HEK293 (cell line): ENCODE measurements around the gene MUS81.

ENCODE experiments used
- CTCF ChIA-PET: fragments of 350-600 bp; formaldehyde crosslinking; extraction: SDS; loops from one replicate; lab custom pipeline; 2021; ENCODE audit warnings: antibody characterized with exemption; lab: Yijun Ruan, JAX
- POLR2A ChIA-PET: fragments of 300-600 bp; formaldehyde crosslinking; extraction: SDS; loops from one replicate; lab custom pipeline; 2020; ENCODE audit warnings: antibody characterized with exemption, inconsistent platforms; lab: Yijun Ruan, JAX
- H3K27ac ChIP-seq: fragments of 200-500 bp; sonication (Bioruptor generic); 2 replicates; pipeline ENCODE4 v1.5.1; 2014; ENCODE audit warnings: low read depth, low read length, control low read depth, inconsistent platforms; ENCODE audit errors: extremely low read depth
- H3K36me3 ChIP-seq, 2 experiments: fragments of 200-500 bp in 1 of 2; sonication (Bioruptor generic) in 1 of 2; 1 replicate in 1 of 2; 2 replicates in 1 of 2; pipeline ENCODE4 v1.5.1; 2014 to 2017; ENCODE audit warnings: inconsistent platforms in 2 of 2, low read length in 2 of 2; ENCODE audit not compliant: control insufficient read depth in 2 of 2, insufficient read depth in 1 of 2
- H3K4me1 ChIP-seq: fragments of 200-500 bp; sonication (Bioruptor generic); 2 replicates; pipeline ENCODE4 v1.5.1; 2014; ENCODE audit warnings: mild to moderate bottlenecking, low read length, inconsistent platforms; ENCODE audit not compliant: control insufficient read depth, insufficient read depth
- H3K4me3 ChIP-seq: 2 replicates; pipeline ENCODE4 v1.5.1; 2011; ENCODE audit warnings: low read depth, mild to moderate bottlenecking, control low read depth, low read length, moderate library complexity
- H3K9me3 ChIP-seq: fragments of 200-500 bp; sonication (Bioruptor generic); 2 replicates; pipeline ENCODE4 v1.5.1; 2014; ENCODE audit warnings: low read depth, low read length, inconsistent platforms; ENCODE audit not compliant: control insufficient read depth, insufficient read depth
- KLF16 ChIP-seq: fragments of 450-650 bp; formaldehyde crosslinking; IDR thresholded peaks from 2 replicates; pipeline ENCODE4 v1.5.1; 2017; ENCODE audit warnings: missing biosample characterization, missing genetic modification characterization
- KLF9 ChIP-seq: fragments of 450-650 bp; formaldehyde crosslinking; IDR thresholded peaks from 2 replicates; pipeline ENCODE4 v1.5.1; 2016; ENCODE audit warnings: missing biosample characterization, missing genetic modification characterization, low read depth
- OSR2 ChIP-seq: fragments of 450-650 bp; formaldehyde crosslinking; IDR thresholded peaks from 2 replicates; pipeline ENCODE4 v1.5.1; 2016; ENCODE audit warnings: missing biosample characterization, missing genetic modification characterization
- PRDM1 ChIP-seq: fragments of 450-650 bp; formaldehyde crosslinking; IDR thresholded peaks from 2 replicates; pipeline ENCODE4; 2016; ENCODE audit warnings: missing biosample characterization, missing genetic modification characterization
- SETDB1 ChIP-seq: IDR thresholded peaks from one replicate; pipeline ENCODE4 v1.6.1; 2017; ENCODE audit warnings: mild to moderate bottlenecking, low read length, moderate library complexity, mixed read lengths; ENCODE audit not compliant: insufficient read length
- ZFP3 ChIP-seq: fragments of 450-650 bp; formaldehyde crosslinking; IDR thresholded peaks from 2 replicates; pipeline ENCODE4 v1.5.1; 2016; ENCODE audit warnings: low read depth, missing biosample characterization, missing genetic modification characterization
- ZNF112 ChIP-seq: fragments of 450-650 bp; formaldehyde crosslinking; IDR thresholded peaks from 2 replicates; pipeline ENCODE4 v1.5.0; 2017; ENCODE audit warnings: missing biosample characterization, missing genetic modification characterization
- ZNF155 ChIP-seq: fragments of 450-650 bp; formaldehyde crosslinking; IDR thresholded peaks from 2 replicates; pipeline ENCODE4 v1.5.1; 2016; ENCODE audit warnings: missing biosample characterization, missing genetic modification characterization
- ZNF157 ChIP-seq: fragments of 450-650 bp; formaldehyde crosslinking; IDR thresholded peaks from 2 replicates; pipeline ENCODE4 v1.5.1; 2016; ENCODE audit warnings: missing biosample characterization, missing genetic modification characterization
- ZNF292 ChIP-seq: fragments of 450-650 bp; formaldehyde crosslinking; IDR thresholded peaks from 2 replicates; pipeline ENCODE4 v1.5.1; 2016; ENCODE audit warnings: low read depth, missing biosample characterization, missing genetic modification characterization, borderline replicate concordance
- ZNF354C ChIP-seq: fragments of 450-650 bp; formaldehyde crosslinking; IDR thresholded peaks from 2 replicates; pipeline ENCODE4 v1.5.1; 2016; ENCODE audit warnings: missing biosample characterization, missing genetic modification characterization, low read depth, borderline replicate concordance
- ZNF433 ChIP-seq: fragments of 450-650 bp; formaldehyde crosslinking; IDR thresholded peaks from 2 replicates; pipeline ENCODE4 v1.5.1; 2016; ENCODE audit warnings: missing biosample characterization, missing genetic modification characterization, low read depth
- ZNF48 ChIP-seq: fragments of 450-650 bp; formaldehyde crosslinking; IDR thresholded peaks from 2 replicates; pipeline ENCODE4 v1.5.1; 2016; ENCODE audit warnings: missing biosample characterization, missing genetic modification characterization
- ZNF585B ChIP-seq: fragments of 450-650 bp; formaldehyde crosslinking; IDR thresholded peaks from 2 replicates; pipeline ENCODE4 v1.5.1; 2016; ENCODE audit warnings: missing biosample characterization, missing genetic modification characterization
- ZNF623 ChIP-seq: fragments of 450-650 bp; formaldehyde crosslinking; IDR thresholded peaks from 2 replicates; pipeline ENCODE4 v1.5.1; 2016; ENCODE audit warnings: missing biosample characterization, missing genetic modification characterization
- ZNF768 ChIP-seq: fragments of 450-650 bp; formaldehyde crosslinking; IDR thresholded peaks from 2 replicates; pipeline ENCODE4 v1.5.1; 2018; ENCODE audit warnings: missing biosample characterization, mild to moderate bottlenecking, missing genetic modification characterization
- ZNF843 ChIP-seq: fragments of 450-650 bp; formaldehyde crosslinking; IDR thresholded peaks from 2 replicates; pipeline ENCODE4 v1.5.1; 2016; ENCODE audit warnings: missing biosample characterization, missing genetic modification characterization
- TF ChIP-seq, protein P1 (sequence below): fragments of 450-650 bp; formaldehyde crosslinking; IDR thresholded peaks from 2 replicates; pipeline ENCODE4 v1.5.1; 2016; ENCODE audit warnings: missing biosample characterization, missing genetic modification characterization
- TF ChIP-seq, protein P2 (sequence below): fragments of 450-650 bp; formaldehyde crosslinking; IDR thresholded peaks from 2 replicates; pipeline ENCODE4 v1.5.1; 2017; ENCODE audit warnings: missing biosample characterization, missing genetic modification characterization
- TF ChIP-seq, protein P3 (sequence below): fragments of 450-650 bp; formaldehyde crosslinking; conservative IDR thresholded peaks from 2 replicates; pipeline ENCODE4 v1.5.1; 2016; ENCODE audit warnings: low read depth, missing biosample characterization, missing genetic modification characterization
- TF ChIP-seq, protein P4 (sequence below): fragments of 450-650 bp; formaldehyde crosslinking; IDR thresholded peaks from 2 replicates; pipeline ENCODE4 v1.5.1; 2016; ENCODE audit warnings: missing biosample characterization, missing genetic modification characterization
- TF ChIP-seq, protein P5 (sequence below): fragments of 450-650 bp; formaldehyde crosslinking; IDR thresholded peaks from 2 replicates; pipeline ENCODE4 v1.5.1; 2016; ENCODE audit warnings: missing biosample characterization, missing genetic modification characterization

The MUS81 gene

DNA sequence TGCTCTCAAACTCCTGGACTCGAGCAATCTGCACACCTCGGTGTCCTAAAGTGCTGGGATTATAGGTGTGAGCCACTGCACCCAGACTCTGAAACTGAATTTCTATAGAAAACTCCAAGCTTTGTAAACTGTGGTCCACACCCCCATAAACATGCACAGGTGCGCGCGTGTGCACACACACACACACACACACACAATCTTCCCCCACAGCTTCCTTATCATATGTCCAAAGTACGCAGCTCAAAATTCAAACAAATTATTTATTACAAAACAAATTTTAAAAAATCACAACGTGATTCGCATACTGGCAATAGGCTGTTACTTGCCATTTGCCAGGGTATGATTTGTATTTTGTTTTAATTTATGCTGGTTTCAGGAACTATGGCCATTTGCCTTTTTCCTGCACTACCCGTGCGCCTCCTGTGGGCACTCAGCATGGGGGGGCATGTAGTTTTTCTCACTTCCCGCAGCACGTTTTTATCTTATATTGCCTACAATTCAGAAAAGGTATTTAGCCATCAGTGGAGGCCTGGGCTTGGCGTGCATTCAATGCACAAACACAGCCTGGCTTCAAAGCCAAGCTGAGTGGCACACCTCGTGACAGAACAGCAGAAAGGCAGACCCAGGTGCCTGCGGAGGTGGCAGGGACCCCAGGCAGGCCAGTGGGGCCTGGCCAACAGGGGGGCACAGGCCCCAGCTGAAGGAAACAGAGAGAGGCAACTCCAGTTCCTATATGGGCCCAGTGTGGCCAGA, 37.3 kb upstream of the MUS81 start:
- no peaks in the 10 kb centered on the region for H3K36me3 ChIP-seq
- no peak overlapping the region for H3K27ac ChIP-seq
- TF ChIP-seq ZNF112 (tag by site-specific recombination) = no peak
- TF ChIP-seq ZNF433 (tag by site-specific recombination) = no peak
- TF ChIP-seq, protein P1, sequence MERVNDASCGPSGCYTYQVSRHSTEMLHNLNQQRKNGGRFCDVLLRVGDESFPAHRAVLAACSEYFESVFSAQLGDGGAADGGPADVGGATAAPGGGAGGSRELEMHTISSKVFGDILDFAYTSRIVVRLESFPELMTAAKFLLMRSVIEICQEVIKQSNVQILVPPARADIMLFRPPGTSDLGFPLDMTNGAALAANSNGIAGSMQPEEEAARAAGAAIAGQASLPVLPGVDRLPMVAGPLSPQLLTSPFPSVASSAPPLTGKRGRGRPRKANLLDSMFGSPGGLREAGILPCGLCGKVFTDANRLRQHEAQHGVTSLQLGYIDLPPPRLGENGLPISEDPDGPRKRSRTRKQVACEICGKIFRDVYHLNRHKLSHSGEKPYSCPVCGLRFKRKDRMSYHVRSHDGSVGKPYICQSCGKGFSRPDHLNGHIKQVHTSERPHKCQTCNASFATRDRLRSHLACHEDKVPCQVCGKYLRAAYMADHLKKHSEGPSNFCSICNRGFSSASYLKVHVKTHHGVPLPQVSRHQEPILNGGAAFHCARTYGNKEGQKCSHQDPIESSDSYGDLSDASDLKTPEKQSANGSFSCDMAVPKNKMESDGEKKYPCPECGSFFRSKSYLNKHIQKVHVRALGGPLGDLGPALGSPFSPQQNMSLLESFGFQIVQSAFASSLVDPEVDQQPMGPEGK = no peak
- TF ChIP-seq ZNF354C (tag by site-specific recombination) = no peak
- TF ChIP-seq ZNF623 = no peak
- TF ChIP-seq ZNF585B (tag by site-specific recombination) = no peak
- TF ChIP-seq ZNF768 (tag by site-specific recombination) = no peak
- no peak for TF ChIP-seq ZNF157 (tag by site-specific recombination)
- TF ChIP-seq OSR2 (tag by site-specific recombination) = no peak
- TF ChIP-seq KLF16 = no peak
- TF ChIP-seq SETDB1 = no peak
- TF ChIP-seq, protein P2, sequence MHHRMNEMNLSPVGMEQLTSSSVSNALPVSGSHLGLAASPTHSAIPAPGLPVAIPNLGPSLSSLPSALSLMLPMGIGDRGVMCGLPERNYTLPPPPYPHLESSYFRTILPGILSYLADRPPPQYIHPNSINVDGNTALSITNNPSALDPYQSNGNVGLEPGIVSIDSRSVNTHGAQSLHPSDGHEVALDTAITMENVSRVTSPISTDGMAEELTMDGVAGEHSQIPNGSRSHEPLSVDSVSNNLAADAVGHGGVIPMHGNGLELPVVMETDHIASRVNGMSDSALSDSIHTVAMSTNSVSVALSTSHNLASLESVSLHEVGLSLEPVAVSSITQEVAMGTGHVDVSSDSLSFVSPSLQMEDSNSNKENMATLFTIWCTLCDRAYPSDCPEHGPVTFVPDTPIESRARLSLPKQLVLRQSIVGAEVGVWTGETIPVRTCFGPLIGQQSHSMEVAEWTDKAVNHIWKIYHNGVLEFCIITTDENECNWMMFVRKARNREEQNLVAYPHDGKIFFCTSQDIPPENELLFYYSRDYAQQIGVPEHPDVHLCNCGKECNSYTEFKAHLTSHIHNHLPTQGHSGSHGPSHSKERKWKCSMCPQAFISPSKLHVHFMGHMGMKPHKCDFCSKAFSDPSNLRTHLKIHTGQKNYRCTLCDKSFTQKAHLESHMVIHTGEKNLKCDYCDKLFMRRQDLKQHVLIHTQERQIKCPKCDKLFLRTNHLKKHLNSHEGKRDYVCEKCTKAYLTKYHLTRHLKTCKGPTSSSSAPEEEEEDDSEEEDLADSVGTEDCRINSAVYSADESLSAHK = no peak
- TF ChIP-seq PRDM1 (tag by site-specific recombination) = no peak
- H3K4me3 ChIP-seq = no peak overlapping the region
- no peaks in the 10 kb centered on the region for H3K4me1 ChIP-seq
- H3K9me3 ChIP-seq = no peaks in the 10 kb centered on the region
- POLR2A ChIA-PET = interaction anchor here (0.6 kb wide), 1 partner anchor 208 kb away, joined by 4 read pairs; no protein-coding TSS in a partner anchor
- CTCF ChIA-PET = interaction anchor here (0.5 to 1.6 kb wide), 6 partner anchors 28 to 358 kb away, joined by 3 to 9 read pairs (median 4); partner anchors contain the start of gene KAT5

DNA sequence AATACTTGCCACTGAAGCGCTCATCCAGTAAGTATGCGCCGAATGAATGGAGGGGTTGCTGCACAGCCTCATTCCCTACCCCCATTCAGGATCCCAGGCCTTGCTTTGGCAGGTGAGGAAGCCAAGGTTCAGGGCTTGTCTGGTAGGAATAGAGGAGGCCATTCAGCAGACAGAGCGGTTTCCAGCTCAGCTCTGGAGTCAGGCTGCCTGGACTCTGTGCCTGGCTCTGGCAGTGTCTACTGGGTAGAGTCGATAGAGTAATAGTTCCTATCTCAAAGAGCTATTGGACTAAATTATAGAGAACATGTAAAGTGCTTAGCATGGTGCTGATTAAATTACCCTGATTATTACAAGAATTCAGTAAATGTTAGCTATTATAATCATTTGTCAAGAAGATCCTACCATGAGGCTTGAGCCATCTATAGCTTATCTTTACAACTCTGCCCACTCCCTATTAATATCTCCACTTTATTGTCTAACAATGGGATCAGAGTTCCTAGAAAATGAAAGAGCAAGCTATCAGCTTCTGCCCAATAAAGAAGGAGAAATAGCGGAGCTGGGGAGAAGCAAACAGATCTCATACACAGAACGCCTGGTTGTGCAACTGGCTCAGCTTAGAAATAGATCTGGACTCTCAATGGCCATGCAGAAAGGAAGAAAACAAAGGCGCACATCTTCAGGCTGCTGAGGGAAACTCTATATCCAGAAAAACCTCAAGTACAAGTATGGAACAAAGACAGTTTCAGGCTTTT, 33.1 kb upstream of the MUS81 start:
- no peak for TF ChIP-seq ZNF292 (tag by site-specific recombination)
- TF ChIP-seq, protein P3, sequence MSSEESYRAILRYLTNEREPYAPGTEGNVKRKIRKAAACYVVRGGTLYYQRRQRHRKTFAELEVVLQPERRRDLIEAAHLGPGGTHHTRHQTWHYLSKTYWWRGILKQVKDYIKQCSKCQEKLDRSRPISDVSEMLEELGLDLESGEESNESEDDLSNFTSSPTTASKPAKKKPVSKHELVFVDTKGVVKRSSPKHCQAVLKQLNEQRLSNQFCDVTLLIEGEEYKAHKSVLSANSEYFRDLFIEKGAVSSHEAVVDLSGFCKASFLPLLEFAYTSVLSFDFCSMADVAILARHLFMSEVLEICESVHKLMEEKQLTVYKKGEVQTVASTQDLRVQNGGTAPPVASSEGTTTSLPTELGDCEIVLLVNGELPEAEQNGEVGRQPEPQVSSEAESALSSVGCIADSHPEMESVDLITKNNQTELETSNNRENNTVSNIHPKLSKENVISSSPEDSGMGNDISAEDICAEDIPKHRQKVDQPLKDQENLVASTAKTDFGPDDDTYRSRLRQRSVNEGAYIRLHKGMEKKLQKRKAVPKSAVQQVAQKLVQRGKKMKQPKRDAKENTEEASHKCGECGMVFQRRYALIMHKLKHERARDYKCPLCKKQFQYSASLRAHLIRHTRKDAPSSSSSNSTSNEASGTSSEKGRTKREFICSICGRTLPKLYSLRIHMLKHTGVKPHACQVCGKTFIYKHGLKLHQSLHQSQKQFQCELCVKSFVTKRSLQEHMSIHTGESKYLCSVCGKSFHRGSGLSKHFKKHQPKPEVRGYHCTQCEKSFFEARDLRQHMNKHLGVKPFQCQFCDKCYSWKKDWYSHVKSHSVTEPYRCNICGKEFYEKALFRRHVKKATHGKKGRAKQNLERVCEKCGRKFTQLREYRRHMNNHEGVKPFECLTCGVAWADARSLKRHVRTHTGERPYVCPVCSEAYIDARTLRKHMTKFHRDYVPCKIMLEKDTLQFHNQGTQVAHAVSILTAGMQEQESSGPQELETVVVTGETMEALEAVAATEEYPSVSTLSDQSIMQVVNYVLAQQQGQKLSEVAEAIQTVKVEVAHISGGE = no peak
- TF ChIP-seq ZNF155 (tag by site-specific recombination) = no peak
- no peak for TF ChIP-seq ZNF48
- TF ChIP-seq ZNF843 (tag by site-specific recombination) = no peak
- no peak for TF ChIP-seq KLF9 (tag by site-specific recombination)
- TF ChIP-seq, protein P4, sequence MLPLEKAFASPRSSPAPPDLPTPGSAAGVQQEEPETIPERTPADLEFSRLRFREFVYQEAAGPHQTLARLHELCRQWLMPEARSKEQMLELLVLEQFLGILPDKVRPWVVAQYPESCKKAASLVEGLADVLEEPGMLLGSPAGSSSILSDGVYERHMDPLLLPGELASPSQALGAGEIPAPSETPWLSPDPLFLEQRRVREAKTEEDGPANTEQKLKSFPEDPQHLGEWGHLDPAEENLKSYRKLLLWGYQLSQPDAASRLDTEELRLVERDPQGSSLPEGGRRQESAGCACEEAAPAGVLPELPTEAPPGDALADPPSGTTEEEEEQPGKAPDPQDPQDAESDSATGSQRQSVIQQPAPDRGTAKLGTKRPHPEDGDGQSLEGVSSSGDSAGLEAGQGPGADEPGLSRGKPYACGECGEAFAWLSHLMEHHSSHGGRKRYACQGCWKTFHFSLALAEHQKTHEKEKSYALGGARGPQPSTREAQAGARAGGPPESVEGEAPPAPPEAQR (tag by site-specific recombination) = no peak
- TF ChIP-seq, protein P5, sequence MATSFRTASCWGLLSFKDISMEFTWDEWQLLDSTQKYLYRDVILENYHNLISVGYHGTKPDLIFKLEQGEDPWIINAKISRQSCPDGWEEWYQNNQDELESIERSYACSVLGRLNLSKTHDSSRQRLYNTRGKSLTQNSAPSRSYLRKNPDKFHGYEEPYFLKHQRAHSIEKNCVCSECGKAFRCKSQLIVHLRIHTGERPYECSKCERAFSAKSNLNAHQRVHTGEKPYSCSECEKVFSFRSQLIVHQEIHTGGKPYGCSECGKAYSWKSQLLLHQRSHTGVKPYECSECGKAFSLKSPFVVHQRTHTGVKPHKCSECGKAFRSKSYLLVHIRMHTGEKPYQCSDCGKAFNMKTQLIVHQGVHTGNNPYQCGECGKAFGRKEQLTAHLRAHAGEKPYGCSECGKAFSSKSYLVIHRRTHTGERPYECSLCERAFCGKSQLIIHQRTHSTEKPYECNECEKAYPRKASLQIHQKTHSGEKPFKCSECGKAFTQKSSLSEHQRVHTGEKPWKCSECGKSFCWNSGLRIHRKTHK (tag by site-specific recombination) = no peak
- TF ChIP-seq ZFP3 (tag by site-specific recombination) = no peak
- no peak for TF ChIP-seq ZNF623
- Histone ChIP-seq H3K4me3 (no peak overlapping the region), H3K9me3 (no peaks in the 10 kb centered on the region), H3K4me1 (no peaks in the 10 kb centered on the region), H3K36me3 (no peaks in the 10 kb centered on the region), H3K27ac (no peak overlapping the region)
- CTCF ChIA-PET = interaction anchor here (0.6 to 1.8 kb wide), 7 partner anchors 9 to 162 kb away, joined by 3 to 13 read pairs (median 3); partner anchors contain the start of gene MUS81
- POLR2A ChIA-PET = interaction anchor here (0.6 to 1.2 kb wide), 5 partner anchors 23 to 116 kb away, joined by 3 to 6 read pairs (median 3); partner anchors contain the start of genes FIBP and RNASEH2C
